Keratinocyte (primary cell): ENCODE measurements around the gene RNF130. TPM values are rescaled to one million over a fixed set of nuclear protein-coding genes. Genes with fewer than 3 reads are reported as not detected.

ENCODE experiments used
- DNase-seq: peaks from one replicate; pipeline ENCODE4 v3.0.0-alpha.2; 2011; ENCODE audit warnings: low read depth, missing footprints, low spot score
- FAIRE-seq: peaks from 2 replicates; lab custom pipeline; 2011; peaks lifted over from hg19 to GRCh38; lab: Jason Lieb, UNC
- H2AFZ ChIP-seq: 2 replicates; pipeline ENCODE4 v1.6.0; 2012; ENCODE audit warnings: low read length, control low read depth, inconsistent platforms; ENCODE audit not compliant: control insufficient read depth
- H3K27ac ChIP-seq: 2 replicates; pipeline ENCODE4 v1.5.1; 2011; ENCODE audit warnings: low read length; ENCODE audit not compliant: control insufficient read depth, insufficient read depth
- H3K27me3 ChIP-seq: 3 replicates; pipeline ENCODE4 v1.6.0; 2011; ENCODE audit warnings: low read length; ENCODE audit not compliant: control insufficient read depth, insufficient read depth; ENCODE audit errors: extremely low read depth
- H3K36me3 ChIP-seq, 2 experiments: 2 replicates in 1 of 2; 3 replicates in 1 of 2; pipeline ENCODE4 v1.5.1; 2011; ENCODE audit warnings: low read length in 2 of 2, mild to moderate bottlenecking in 1 of 2; ENCODE audit not compliant: control insufficient read depth in 2 of 2, insufficient read depth in 2 of 2; ENCODE audit errors: extremely low read depth in 1 of 2
- H3K4me1 ChIP-seq: 3 replicates; pipeline ENCODE4 v1.5.1; 2011; ENCODE audit warnings: low read length; ENCODE audit not compliant: control insufficient read depth, insufficient read depth; ENCODE audit errors: extremely low read depth
- H3K4me2 ChIP-seq: 3 replicates; pipeline ENCODE4 v1.6.0; 2011; ENCODE audit warnings: low read depth, low read length; ENCODE audit not compliant: control insufficient read depth, insufficient read depth; ENCODE audit errors: extremely low read depth
- H3K4me3 ChIP-seq, 3 experiments: fragments of 200-600 bp in 1 of 3; sonication (generic) in 1 of 3; 2 replicates in 2 of 3; 3 replicates in 1 of 3; pipeline ENCODE4 v1.5.1; 2011 to 2016; ENCODE audit warnings: low read length in 3 of 3, mild to moderate bottlenecking in 3 of 3, control low read depth in 2 of 3, inconsistent platforms in 1 of 3, low read depth in 1 of 3, mixed read lengths in 1 of 3, mixed run types in 1 of 3, moderate library complexity in 1 of 3; ENCODE audit not compliant: control insufficient read depth in 2 of 3, insufficient read depth in 2 of 3; ENCODE audit errors: extremely low read depth in 1 of 3
- H3K79me2 ChIP-seq: 2 replicates; pipeline ENCODE4 v1.6.0; 2012; ENCODE audit warnings: low read length; ENCODE audit not compliant: control insufficient read depth, insufficient read depth
- H3K9ac ChIP-seq: 3 replicates; pipeline ENCODE4 v1.6.0; 2011; ENCODE audit warnings: low read length; ENCODE audit not compliant: control insufficient read depth, insufficient read depth; ENCODE audit errors: extremely low read depth
- H3K9me1 ChIP-seq: 3 replicates; pipeline ENCODE4 v1.6.0; 2011; ENCODE audit warnings: low read length; ENCODE audit not compliant: control insufficient read depth, insufficient read depth; ENCODE audit errors: extremely low read depth
- H3K9me3 ChIP-seq: 2 replicates; pipeline ENCODE4 v1.5.1; 2012; ENCODE audit warnings: low read depth, low read length; ENCODE audit not compliant: control insufficient read depth
- H4K20me1 ChIP-seq: 3 replicates; pipeline ENCODE4 v1.6.0; 2011; ENCODE audit warnings: low read length; ENCODE audit not compliant: control insufficient read depth, insufficient read depth; ENCODE audit errors: extremely low read depth
- CTCF ChIP-seq, 3 experiments: IDR thresholded peaks in 1 of 3; conservative IDR thresholded peaks in 1 of 3; optimal IDR thresholded peaks in 1 of 3; 2 replicates in 2 of 3; 3 replicates in 1 of 3; pipeline versions ENCODE3 to v1.5.1; 2011; ENCODE audit warnings: low read length in 3 of 3, mild to moderate bottlenecking in 3 of 3, moderate library complexity in 2 of 3, control low read depth in 1 of 3, inconsistent platforms in 1 of 3; ENCODE audit not compliant: insufficient read depth in 2 of 3; ENCODE audit errors: extremely low read depth in 1 of 3
- EZH2 ChIP-seq: IDR thresholded peaks from one replicate; pipeline ENCODE4 v1.6.1; 2012; ENCODE audit warnings: inconsistent platforms, mild to moderate bottlenecking, low read length, moderate library complexity
- dilution Hi-C: fragments of 300-500 bp; cut with MboI; formaldehyde crosslinking; loops from one replicate; pipeline ENCODE4 v1.7.0; 2020; ENCODE audit warnings: low sequenced_read_pairs; ENCODE audit not compliant: extremely low pct_ligation_motif_present
- polyA plus RNA-seq, 5 experiments: library from polyadenylated mRNA; depleted of rRNA in 3 of 5; stranded (reverse) in 3 of 5; stranded (forward) in 1 of 5; unstranded in 1 of 5; fragments of >200 nt; gene quantifications; 1 replicate in 1 of 5; 2 replicates in 3 of 5; 3 replicates in 1 of 5; pipeline versions ENCODE4 v1.2.1 to v1.2.3, GENCODE V29; 2011 to 2012; ENCODE audit warnings: missing spikeins in 2 of 5, low read depth in 1 of 5, low replicate concordance in 1 of 5

The RNF130 gene
- polyA plus RNA-seq, 1 donor (not counting 4 experiments of a cell fraction or from before 2014, with no cell fraction given): 20.0 TPM

- H4K20me1 ChIP-seq: no peaks in the 10 kb centered on the region
- H3K4me3 ChIP-seq: no peak overlapping the region
- H3K27ac ChIP-seq: no peak overlapping the region
- no peak overlapping the region for H2AFZ ChIP-seq
- no peaks in the 10 kb centered on the region for H3K4me1 ChIP-seq
- no peak overlapping the region for H3K4me2 ChIP-seq
- dilution Hi-C loops: no loop called here
- H3K36me3 ChIP-seq: no peaks in the 10 kb centered on the region
- peaks cover 1% of the 10 kb centered on the region for H3K79me2 ChIP-seq
- DNase-seq (no peak), FAIRE-seq (no peak)
- H3K9ac ChIP-seq: no peak overlapping the region
- TF ChIP-seq EZH2 (no peak), CTCF (optimal IDR thresholded peaks at IDR 0.05 in 1 of 3, IDR thresholded peaks at IDR 0.05 in 1 of 3, conservative IDR thresholded peaks at IDR 0.05 in 1 of 3; ENCODE audit: extremely low read depth in 1 of 3, insufficient read depth in 2 of 3, low read length in 3 of 3) (no peak)
- H3K9me3 ChIP-seq: no peaks in the 10 kb centered on the region
- H3K9me1 ChIP-seq: no peaks in the 10 kb centered on the region
- H3K27me3 ChIP-seq: no peaks in the 10 kb centered on the region
Measured at GRCh38 chr5:180050121-180050940, 21.2 kb downstream of the RNF130 start.

GRCh38 chr5:180049185-180049548 lies 22.4 kb downstream of the RNF130 start:
- H3K4me3 ChIP-seq: no peak overlapping the region
- no peaks in the 10 kb centered on the region for H3K9me1 ChIP-seq
- H3K27ac ChIP-seq: no peak overlapping the region
- H3K9me3 ChIP-seq: no peaks in the 10 kb centered on the region
- H3K36me3 ChIP-seq: no peaks in the 10 kb centered on the region
- H2AFZ ChIP-seq: no peak overlapping the region
- dilution Hi-C loops: no loop called here
- H4K20me1 ChIP-seq: no peaks in the 10 kb centered on the region
- peaks cover 2% of the 10 kb centered on the region for H3K79me2 ChIP-seq
- H3K4me2 ChIP-seq: no peak overlapping the region
- DNase-seq (no peak), FAIRE-seq (no peak)
- no peaks in the 10 kb centered on the region for H3K27me3 ChIP-seq
- no peak for TF ChIP-seq CTCF (optimal IDR thresholded peaks at IDR 0.05 in 1 of 3, IDR thresholded peaks at IDR 0.05 in 1 of 3, conservative IDR thresholded peaks at IDR 0.05 in 1 of 3; ENCODE audit: extremely low read depth in 1 of 3, insufficient read depth in 2 of 3, low read length in 3 of 3)
- TF ChIP-seq EZH2: no peak
- H3K9ac ChIP-seq: no peak overlapping the region
- H3K4me1 ChIP-seq: no peaks in the 10 kb centered on the region
